ENCODE results near the gene SIRT2.
A peak's percentile ranks its signal among the peaks of the same experiment; 100 is the strongest.
"Not testable (repeated sequence)": the region's sequence is repeated elsewhere in the genome, so short reads cannot be mapped to it uniquely, and the experiment has no call there.

SIRT2 gene

DNA sequence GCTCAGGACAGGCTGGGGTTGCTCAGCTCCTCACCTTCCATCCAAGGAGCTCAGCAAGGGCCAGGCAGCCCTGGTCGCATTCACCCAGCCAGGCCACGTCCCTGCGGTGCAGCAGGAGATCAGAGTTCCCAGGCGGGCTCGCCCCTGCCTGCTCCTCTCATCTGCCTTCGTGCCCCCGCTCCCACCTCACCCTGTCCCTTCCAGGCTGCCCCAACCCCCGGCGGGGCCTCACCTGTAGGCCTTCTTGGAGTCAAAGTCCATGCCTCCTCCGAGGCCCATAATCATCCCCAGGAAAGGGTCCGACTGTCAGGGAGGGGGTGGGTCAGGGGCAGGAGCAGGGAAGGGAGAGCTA lies 20.0 kb downstream of the SIRT2 start:
- H3K27ac ChIP-seq = peak overlapping the region; percentile 91; the same call in 1 of the 2 replicates
- TF ChIP-seq, protein P1, sequence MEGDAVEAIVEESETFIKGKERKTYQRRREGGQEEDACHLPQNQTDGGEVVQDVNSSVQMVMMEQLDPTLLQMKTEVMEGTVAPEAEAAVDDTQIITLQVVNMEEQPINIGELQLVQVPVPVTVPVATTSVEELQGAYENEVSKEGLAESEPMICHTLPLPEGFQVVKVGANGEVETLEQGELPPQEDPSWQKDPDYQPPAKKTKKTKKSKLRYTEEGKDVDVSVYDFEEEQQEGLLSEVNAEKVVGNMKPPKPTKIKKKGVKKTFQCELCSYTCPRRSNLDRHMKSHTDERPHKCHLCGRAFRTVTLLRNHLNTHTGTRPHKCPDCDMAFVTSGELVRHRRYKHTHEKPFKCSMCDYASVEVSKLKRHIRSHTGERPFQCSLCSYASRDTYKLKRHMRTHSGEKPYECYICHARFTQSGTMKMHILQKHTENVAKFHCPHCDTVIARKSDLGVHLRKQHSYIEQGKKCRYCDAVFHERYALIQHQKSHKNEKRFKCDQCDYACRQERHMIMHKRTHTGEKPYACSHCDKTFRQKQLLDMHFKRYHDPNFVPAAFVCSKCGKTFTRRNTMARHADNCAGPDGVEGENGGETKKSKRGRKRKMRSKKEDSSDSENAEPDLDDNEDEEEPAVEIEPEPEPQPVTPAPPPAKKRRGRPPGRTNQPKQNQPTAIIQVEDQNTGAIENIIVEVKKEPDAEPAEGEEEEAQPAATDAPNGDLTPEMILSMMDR (conservative IDR thresholded peaks at IDR 0.05) = no peak

DNA sequence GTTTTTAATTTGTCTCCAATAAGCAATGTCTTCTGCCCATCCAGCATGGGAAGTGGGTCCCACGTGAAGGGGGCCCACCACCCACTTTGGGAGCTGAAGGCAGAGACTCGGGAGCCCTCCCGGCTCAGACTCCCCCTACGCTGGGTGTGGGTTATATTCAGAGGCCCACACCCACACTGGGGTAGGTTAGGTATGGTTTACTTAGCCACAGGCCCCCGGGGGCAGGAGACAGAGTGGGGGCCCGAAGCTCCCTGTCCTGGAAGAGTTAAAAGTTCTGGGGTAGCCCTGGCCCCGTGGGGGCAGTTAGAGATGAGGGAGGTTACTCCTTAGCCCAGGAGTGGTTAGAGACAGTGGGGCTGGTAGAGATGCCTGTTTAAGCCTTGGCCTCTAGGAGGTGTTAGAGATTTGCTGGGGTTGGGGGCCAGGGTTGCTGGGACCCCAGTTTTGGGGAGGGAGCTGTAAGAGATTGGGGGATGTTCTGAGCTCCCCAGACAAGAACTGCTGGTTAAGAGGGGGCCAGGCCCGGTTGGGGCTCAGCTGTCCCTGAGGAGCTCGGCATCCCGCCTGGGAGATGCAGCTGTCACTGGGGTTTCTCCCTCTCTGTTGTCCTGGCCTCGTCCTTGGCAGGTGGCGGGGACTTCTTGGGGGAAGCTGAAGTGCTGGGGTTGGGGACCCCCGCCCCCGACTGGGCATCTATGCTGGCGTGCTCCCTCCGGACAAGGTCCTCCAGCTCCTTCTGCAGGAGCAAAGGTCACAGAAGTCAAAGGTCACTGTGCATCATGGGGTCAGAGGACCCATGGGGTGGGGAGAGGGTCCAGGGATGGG lies 20.6 kb downstream of the SIRT2 start:
- TF ChIP-seq, protein P1 (conservative IDR thresholded peaks at IDR 0.05) = no peak
- peak overlapping the region; percentile 91 for H3K27ac ChIP-seq

DNA sequence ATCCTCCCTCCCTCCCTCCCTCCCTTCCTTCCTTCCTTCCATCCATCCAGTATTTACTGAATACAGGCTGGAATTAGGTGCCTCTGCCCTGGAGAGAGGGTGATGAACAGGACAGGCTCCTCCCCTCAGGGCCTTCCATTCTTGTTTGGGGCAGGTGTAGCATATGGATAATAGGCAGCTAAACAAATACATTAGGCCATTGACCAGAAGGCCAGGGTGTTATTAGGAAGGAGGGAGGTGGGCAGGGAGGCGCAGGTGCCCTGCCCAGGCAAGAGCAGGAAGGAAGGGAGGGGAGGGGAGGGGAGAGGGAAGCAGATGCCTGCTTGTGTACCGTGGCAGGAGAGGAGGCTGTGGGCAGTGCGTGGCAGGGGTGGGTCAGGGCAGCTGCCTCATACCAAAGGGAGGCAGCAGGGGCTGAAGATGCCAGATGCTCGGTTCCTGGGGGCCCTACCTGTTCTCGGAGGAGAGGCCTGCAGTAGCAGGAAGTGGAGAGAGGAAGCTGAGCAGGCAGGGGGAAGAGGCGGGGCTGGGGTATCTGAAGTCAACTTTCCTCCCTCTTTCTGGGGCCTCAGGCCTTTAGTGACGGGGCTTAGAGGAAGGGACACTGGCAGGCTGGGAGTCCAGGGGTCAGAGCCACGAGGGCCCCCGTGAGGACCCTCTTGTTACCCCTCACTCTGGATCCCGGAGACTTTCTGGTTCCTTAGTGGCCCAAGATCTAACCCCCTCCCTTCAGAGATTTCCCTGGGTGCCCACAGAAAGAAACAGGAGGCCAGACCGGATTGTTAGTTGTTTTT lies 21.4 kb downstream of the SIRT2 start, which contains the start of gene RINL:
RINL (minus strand) TSS at position 495 of the 794 bp plus-strand sequence. CDS start 1,533 bp downstream, outside the sequence.
- H3K27ac ChIP-seq = peak within 1 kb of the TSS; percentile 91

DNA sequence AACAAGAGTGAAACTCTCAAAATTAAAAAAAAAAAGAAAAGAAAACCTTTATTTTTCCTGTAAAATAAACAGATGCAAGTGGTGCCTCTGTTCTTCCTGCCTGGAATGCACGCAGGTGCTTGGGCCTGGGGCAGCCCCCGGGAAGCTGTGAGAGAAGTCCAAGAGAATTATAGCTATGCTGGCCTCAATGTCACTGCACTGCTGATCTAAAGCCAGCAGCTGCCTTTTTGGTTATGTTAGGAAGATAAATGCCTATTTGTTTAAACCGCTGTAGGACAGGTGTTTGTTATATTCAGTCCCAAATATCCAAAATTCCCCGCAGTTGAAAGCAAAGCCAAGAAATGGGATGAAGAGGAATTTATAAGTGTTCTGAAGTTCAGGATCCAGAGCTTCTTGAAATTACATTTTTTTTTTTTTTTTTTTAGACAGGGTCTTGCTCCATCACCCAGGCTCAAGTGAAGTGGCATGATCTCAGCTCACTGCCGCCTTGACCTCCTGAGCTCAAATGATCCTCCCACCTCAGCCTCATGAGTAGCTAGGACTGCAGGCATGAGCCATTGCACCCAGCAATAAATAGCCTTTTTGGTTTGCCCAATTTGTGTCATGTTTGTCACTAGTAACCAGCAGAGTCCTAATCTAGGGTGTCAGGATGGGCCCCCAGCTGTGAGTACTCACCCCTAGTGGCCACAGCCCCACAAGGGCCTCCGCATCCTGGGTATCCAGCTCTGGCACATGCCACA lies 23.6 kb downstream of the SIRT2 start:
- TF ChIP-seq, protein P1 (conservative IDR thresholded peaks at IDR 0.05) = no peak
- peak overlapping the region; percentile 91; the same call in 1 of the 2 replicates for H3K27ac ChIP-seq

More for the DNA sequence above, 21.4 kb downstream of the SIRT2 start, which contains the start of gene RINL:
- TF ChIP-seq, protein P1 (conservative IDR thresholded peaks at IDR 0.05) = no peak

DNA sequence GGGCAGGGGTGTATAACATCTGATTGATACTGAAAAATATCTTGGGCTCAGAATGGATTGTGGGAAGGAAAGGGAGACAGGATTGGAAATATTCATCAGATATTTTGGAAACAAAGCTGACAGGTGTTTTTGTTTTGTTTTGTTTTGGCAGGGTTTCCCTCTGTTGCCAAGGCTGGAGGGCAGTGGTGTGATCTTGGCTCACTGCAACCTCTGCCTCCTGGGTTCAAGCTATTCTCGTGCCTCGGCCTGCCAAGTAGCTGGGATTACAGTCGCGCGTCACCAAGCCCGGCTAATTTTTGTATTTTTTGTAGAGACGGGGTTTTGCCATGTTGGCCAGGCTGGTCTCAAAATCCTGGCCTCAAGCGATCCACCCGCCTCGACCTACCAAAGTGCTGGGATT lies 26.0 kb downstream of the SIRT2 start:
- H3K27ac ChIP-seq = not testable (repeated sequence)

DNA sequence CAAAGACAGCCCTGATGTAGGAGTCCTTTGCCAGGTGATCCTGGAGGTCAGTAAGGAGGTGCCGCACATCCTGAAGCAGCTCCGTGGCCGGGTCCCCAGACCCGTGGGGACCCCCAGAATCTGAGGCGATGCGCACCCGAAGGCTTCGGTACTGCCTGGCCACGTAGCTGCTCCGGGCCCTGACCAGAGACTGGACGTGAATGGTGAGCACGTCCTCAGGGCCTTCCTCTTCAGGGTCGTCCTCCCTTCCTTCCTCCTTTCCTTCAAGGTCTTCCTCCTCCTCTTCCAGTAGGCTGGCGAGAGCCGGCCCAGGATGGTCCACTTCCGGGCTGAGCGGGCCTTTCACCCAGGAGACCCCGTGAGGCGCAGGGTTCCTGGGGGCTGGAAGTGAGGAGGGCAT lies 28.8 kb downstream of the SIRT2 start:
- TF ChIP-seq, protein P1 (conservative IDR thresholded peaks at IDR 0.05) = no peak

DNA sequence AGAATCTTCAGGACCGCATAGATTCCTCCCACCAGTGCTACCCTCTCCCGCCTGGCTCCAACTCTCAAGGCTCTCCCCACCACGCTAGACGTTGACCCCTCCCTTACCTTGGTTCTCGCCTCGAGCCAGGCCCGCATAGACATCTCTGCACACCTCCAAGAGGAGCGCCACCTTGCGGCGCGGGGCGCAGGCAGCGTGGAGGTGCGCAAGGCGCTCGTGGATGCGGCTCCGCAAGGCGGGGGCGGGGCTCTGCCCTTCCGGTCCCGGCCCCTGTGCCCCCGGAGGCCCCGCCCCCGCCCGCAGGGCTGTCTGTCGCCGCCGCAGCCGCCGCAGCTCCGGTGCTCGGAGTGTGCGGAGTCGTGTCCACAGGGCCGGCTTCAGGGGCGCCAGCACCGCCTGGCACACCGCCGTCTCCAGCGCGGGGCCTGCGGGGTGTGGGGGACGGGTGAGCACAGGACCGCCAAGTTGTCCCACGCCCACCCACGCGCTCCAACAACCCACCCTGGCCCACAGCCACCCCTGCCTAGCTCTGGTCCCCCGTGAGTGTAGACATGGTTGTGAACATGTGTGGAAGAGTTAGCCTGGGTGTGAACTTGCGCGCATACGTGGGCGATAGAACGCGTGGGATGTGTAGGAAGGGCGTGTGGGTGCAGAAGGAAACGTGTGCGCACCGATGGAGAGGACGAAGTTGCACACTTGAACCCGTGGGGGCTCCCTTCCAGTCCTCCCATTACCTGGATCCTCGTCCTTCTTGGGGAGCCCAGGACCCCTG lies 29.4 kb downstream of the SIRT2 start:
- peak overlapping the region; percentile 23; the same call in 1 of the 2 replicates for H3K27ac ChIP-seq
- TF ChIP-seq, protein P1 (conservative IDR thresholded peaks at IDR 0.05) = peak; percentile 78

More for the DNA sequence above, 28.8 kb downstream of the SIRT2 start:
- H3K27ac ChIP-seq = no peak overlapping the region

Measured in VCaP (cell line).